A549 treated with Mapracorat at 1 μM for 4 hours (cell line): ENCODE data around the gene DUSP2. TPM values are rescaled to one million over a fixed set of nuclear protein-coding genes. Genes with fewer than 3 reads are reported as not detected.

Experiments
- total RNA-seq: library from RNA; stranded (reverse); fragments of 200-300 nt; extraction: Qiagen RNA extraction; gene quantifications from 5 replicates; pipeline ENCODE4 v1.2.3, GENCODE V29; 2022

The DUSP2 gene
- total RNA-seq: 0.41 to 0.67 TPM (median 0.44 TPM) in 5 replicates

DNA sequence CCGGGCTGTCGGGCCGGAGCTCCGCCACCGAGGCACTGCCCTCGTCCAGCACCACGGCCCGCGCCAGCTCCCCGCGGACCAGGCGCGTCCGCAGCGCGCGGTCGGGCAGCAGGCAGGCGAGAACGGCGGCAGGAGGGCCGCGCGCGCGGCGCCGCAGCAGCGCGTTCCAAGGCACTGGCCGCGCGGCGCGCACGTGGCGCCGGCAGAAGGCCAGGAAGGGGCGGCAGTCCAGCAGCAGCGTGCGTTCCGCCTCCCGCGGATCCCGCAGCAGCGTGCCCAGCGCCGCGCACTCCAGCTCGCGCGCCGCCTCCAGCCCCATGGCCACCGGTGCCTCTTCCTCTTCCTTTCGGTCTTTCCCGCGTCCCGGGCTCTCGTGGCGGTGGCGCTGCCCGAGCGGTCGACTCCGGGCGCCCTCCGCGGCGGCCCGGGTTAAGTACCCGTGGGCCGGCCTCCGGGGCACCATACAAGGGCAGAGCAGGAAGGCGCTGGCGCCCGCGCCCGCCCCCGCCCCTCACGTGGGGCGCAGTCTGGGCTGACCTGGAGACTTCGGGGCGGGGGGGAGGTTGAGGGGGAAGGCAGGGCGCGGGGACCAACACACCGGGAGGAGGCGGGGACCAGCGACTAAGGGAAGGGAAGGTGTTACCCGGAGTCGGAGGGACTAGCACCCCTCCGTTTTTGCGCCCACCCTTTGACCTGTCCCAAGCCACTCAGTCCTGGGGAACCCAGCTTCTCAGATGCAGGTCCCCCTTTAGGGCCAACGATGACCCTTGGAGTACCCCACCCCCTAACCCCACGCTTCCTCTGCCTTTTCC, at the start of gene DUSP2:
Gene DUSP2, minus strand, starts transcription at position 405 of the 812 bp plus-strand sequence. Its CDS starts 86 bp downstream, at position 319.

DNA sequence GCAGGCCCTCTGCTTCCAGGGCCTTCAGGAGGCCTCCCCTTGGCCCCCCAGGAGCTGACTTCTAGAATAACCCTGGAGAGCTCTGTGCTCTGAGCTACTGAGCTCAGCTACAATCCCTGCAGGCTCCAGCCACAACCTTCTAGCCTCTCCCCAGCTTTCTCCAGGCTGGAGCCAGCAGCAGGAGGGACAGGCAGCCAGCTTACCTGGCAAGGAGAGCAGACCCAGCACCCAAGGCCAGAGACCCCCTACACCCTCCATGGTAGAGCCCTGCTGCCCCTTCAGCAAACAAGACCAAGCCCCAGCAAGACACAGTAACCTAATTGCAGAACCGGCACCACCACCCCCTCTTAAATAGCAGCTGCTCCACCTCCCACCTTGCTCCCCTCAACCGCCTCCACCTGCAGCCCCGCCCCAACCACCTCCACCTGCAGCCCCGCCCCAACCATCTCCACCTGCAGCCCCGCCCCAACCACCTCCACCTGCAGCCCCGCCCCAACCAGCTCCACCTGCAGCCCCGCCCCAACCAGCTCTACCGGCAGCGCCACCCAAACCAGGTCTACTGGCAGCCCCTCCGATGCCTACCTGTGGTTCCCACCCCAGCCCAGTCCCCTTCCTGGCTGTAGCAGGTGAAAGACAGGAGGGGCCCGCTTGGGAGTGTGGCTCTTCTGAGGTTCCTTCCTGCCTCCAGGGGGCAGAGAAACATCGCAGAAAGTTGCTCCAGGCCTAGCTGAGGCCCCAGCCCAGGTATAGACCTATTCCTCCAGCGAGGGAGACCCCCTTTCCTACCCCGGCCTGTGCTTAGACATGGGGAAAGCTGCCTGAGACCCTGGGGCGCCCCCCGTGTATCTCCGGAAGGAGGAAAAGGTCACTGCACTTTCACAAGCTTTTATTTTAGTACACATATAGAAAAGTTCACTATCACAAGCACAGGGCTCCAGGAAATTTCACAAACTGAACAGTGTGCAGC, 6.8 kb downstream of the DUSP2 start, which contains the start of gene ASTL:
Gene ASTL, minus strand, starts transcription at position 324 of the 967 bp plus-strand sequence. Its CDS starts 66 bp downstream, at position 258.

DNA sequence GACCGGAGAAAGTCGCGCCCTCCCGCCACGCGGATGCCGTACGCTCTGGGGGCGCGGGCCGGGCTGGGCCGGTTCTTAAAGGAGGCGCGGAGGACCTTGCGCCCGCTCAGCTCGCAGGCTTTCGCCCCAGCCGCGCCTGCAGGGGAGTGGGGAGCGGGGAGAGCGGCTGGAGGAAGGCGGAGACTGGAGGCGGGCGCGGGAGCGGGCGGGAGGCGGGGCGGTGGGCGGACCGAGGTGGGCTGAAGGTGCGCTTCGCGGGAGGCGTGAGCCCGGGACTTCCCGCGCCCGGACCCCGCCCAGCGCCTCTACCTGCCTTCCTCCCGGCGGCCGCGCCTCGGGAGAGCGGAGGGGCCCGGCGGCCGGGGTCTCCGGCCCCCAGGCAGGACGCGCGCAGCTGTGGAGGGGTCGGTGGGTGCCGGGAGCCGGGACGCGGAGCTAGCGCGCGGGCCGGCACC, 28.8 kb downstream of the DUSP2 start, which contains the start of gene ADRA2B:
Gene ADRA2B, minus strand, starts transcription at position 148 of the 455 bp plus-strand sequence. CDS start 422 bp downstream, outside the sequence.

Other genes starting within 250 kb of the DUSP2 start
- 3.0 to 6.9 TPM (median 4.2 TPM) in 5 replicates for gene ANKRD36C, start 153.6 kb downstream of the DUSP2 start, total RNA-seq
- not detected in 5 replicates for gene GPAT2, start 110.5 kb downstream of the DUSP2 start, total RNA-seq
- 0.05 to 0.13 TPM (median 0.09 TPM) in 5 replicates for gene ADRA2B, start 28.9 kb downstream of the DUSP2 start, total RNA-seq
- not detected in 5 replicates for gene ASTL, start 6.9 kb downstream of the DUSP2 start, total RNA-seq
- gene STARD7, start 63.4 kb upstream of the DUSP2 start, total RNA-seq: 88.4 to 92.9 TPM (median 88.9 TPM) in 5 replicates
- 34.0 to 45.8 TPM (median 43.1 TPM) in 5 replicates for gene TMEM127, start 120.6 kb upstream of the DUSP2 start, total RNA-seq
- 60.1 to 85.2 TPM (median 81.9 TPM) in 5 replicates for gene CIAO1, start 120.8 kb upstream of the DUSP2 start, total RNA-seq
- gene SNRNP200, start 160.1 kb upstream of the DUSP2 start, total RNA-seq: 110 to 124 TPM (median 117 TPM) in 5 replicates
- gene ITPRIPL1, start 179.9 kb upstream of the DUSP2 start, total RNA-seq: not detected in 5 replicates
- gene NCAPH, start 190.3 kb upstream of the DUSP2 start, total RNA-seq: 40.4 to 45.1 TPM (median 43.5 TPM) in 5 replicates